ENCODE data around the gene GDPD4. TPM values are rescaled to one million over a fixed set of nuclear protein-coding genes. Genes with fewer than 3 reads are reported as not detected.

The GDPD4 gene
- total and polyA plus RNA-seq, 4 donors, result 0.08 to 1.1 TPM; not detected in 2

GRCh38 chr11:77252555-77253270, 48.8 kb downstream of the GDPD4 start:
- no peak for TF ChIP-seq TAF1 (conservative IDR thresholded peaks at IDR 0.05)
- peak; percentile 86 for TF ChIP-seq MAX (IDR thresholded peaks at IDR 0.05)
- TF ChIP-seq EGR1 (IDR thresholded peaks at IDR 0.05; ENCODE audit: low read depth in 2 of 2), result no peak
- TF ChIP-seq ATF3 (IDR thresholded peaks at IDR 0.05), result no peak
- TF ChIP-seq, protein P1, sequence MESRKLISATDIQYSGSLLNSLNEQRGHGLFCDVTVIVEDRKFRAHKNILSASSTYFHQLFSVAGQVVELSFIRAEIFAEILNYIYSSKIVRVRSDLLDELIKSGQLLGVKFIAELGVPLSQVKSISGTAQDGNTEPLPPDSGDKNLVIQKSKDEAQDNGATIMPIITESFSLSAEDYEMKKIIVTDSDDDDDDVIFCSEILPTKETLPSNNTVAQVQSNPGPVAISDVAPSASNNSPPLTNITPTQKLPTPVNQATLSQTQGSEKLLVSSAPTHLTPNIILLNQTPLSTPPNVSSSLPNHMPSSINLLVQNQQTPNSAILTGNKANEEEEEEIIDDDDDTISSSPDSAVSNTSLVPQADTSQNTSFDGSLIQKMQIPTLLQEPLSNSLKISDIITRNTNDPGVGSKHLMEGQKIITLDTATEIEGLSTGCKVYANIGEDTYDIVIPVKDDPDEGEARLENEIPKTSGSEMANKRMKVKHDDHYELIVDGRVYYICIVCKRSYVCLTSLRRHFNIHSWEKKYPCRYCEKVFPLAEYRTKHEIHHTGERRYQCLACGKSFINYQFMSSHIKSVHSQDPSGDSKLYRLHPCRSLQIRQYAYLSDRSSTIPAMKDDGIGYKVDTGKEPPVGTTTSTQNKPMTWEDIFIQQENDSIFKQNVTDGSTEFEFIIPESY (IDR thresholded peaks at IDR 0.05), result peak; percentile 71
- peak; percentile 99 for TF ChIP-seq SP1 (IDR thresholded peaks at IDR 0.05)
- peak; percentile 99 for TF ChIP-seq RXRA (IDR thresholded peaks at IDR 0.05)
- peak; percentile 67 for TF ChIP-seq RAD21 (IDR thresholded peaks at IDR 0.05)
- TF ChIP-seq JUND (IDR thresholded peaks at IDR 0.05), result peak in 1 of 2 donors; percentile 80
- TF ChIP-seq HNF4G (IDR thresholded peaks at IDR 0.05), result peak; percentile 96
- TF ChIP-seq NR2F2 (IDR thresholded peaks at IDR 0.05), result no peak
- peak; percentile 85 for TF ChIP-seq FOXA1 (IDR thresholded peaks at IDR 0.05)
- TF ChIP-seq GABPA (IDR thresholded peaks at IDR 0.05 in 1 of 2, conservative IDR thresholded peaks at IDR 0.05 in 1 of 2), result peak in 1 of 2 donors; percentile 32
- TF ChIP-seq REST (IDR thresholded peaks at IDR 0.05), result peak; percentile 90
- TF ChIP-seq FOXA2 (IDR thresholded peaks at IDR 0.05), result peak; percentile 93
- TF ChIP-seq HNF4A (conservative IDR thresholded peaks at IDR 0.05), result peak; percentile 98 to 99
- TF ChIP-seq YY1 (IDR thresholded peaks at IDR 0.05), result peak; percentile 83
- DNase-seq (ENCODE audit: low spot score), result no peak

More at GRCh38 chr11:77252555-77253270, 48.8 kb downstream of the GDPD4 start:
- Histone ChIP-seq H3K27ac (ENCODE audit: low read depth in 1 of 2, low read length in 2 of 2) (peak overlapping the region; percentile 85 to 86), H3K9me3 (ENCODE audit: control insufficient read depth in 4 of 4, low read length in 3 of 4) (no peaks in the 10 kb centered on the region), H3K27me3 (ENCODE audit: control insufficient read depth in 4 of 4, insufficient read depth in 4 of 4, low read length in 3 of 4) (no peaks in the 10 kb centered on the region), H3K4me1 (ENCODE audit: control insufficient read depth in 4 of 4, insufficient read depth in 4 of 4, low read length in 3 of 4) (peaks cover 4 to 21% (median 7%) of the 10 kb centered on the region in 4 donors), H3K9ac (ENCODE audit: low read depth in 1 of 2, low read length in 2 of 2) (peak overlapping the region in 1 of 2 donors; percentile 32), H3K4me3 (ENCODE audit: low read depth in 1 of 3, low read length in 3 of 3) (peak overlapping the region; percentile 2 to 35 (median 13)), H3K36me3 (ENCODE audit: control insufficient read depth in 4 of 4, insufficient read depth in 3 of 4, low read depth in 1 of 4, low read length in 3 of 4) (no peaks in the 10 kb centered on the region)
- 38% methylated on average over 3 of the region's 3 CpGs for WGBS

All from liver (tissue), 9 donors.